T-helper 1 cell (primary cell): ENCODE data around the gene LSR.

Source experiments
- DNase-seq, 5 donors: peaks; one replicate each; pipeline ENCODE4 v3.0.0-alpha.2; 2012 to 2020
- total RNA-seq, 4 donors: gene quantifications; one replicate each; lab custom pipeline; 2026; lab: John Stamatoyannopoulos, UW

The LSR gene, protein sequence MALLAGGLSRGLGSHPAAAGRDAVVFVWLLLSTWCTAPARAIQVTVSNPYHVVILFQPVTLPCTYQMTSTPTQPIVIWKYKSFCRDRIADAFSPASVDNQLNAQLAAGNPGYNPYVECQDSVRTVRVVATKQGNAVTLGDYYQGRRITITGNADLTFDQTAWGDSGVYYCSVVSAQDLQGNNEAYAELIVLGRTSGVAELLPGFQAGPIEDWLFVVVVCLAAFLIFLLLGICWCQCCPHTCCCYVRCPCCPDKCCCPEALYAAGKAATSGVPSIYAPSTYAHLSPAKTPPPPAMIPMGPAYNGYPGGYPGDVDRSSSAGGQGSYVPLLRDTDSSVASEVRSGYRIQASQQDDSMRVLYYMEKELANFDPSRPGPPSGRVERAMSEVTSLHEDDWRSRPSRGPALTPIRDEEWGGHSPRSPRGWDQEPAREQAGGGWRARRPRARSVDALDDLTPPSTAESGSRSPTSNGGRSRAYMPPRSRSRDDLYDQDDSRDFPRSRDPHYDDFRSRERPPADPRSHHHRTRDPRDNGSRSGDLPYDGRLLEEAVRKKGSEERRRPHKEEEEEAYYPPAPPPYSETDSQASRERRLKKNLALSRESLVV
- 14.5 to 31.8 (median 27.9) reads per million in 4 donors for total RNA-seq

DNA sequence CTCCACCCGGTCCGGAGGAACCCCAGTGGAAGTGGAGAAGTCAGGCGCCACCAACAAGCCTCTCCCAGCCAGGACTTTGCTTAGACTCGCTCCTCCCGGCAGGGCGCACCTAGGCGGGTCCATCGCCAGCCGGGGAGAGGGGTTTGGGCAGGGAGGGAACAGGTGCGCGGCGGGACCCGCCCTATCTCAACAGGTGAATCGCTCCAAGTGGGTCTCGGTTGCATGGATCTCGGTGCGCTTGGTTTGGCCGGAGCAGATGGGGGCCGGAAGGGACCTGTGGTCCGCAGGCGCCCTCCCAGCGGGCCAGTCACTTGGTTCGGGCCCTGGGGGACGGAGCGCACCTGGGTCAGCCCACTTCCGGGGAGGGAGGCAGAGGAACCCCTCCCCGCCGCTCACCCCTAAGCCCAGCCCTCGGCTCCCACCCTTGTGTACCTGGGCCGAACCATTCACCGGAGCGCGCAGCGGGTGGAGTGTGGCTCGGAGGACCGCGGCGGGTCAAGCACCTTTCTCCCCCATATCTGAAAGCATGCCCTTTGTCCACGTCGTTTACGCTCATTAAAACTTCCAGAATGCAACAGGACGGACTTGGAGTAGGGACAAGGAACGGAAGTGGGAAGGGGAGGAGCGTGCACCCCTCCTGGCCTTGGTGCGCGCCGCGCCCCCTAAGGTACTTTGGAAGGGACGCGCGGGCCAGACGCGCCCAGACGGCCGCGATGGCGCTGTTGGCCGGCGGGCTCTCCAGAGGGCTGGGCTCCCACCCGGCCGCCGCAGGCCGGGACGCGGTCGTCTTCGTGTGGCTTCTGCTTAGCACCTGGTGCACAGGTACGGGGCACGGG is at the start of gene LSR:
Gene LSR, plus strand, starts transcription at position 693 of the 836 bp plus-strand sequence. Its CDS starts 21 bp downstream, at position 714.
- DNase-seq: peak; percentile 50 to 69 (median 66)

DNA sequence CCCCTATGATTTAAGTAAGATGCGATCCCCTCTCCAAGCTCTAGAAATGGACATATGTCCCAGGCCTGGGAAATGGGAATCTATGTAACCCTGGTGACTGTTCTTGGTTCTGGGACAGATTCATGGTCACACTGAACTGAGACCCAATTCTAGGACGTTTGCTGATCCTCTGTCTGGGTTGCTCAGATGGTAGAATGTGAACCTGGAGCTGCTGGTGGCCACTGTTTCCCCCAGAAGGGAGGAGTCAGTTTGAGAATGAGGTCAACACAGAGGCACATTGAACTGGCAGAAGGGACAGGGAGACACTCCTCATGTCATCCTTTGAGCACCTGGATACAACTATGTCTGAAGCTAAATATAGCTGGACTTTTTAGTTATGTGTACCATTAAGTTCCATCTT is 49.3 kb upstream of the LSR start:
- DNase-seq: no peak

DNA sequence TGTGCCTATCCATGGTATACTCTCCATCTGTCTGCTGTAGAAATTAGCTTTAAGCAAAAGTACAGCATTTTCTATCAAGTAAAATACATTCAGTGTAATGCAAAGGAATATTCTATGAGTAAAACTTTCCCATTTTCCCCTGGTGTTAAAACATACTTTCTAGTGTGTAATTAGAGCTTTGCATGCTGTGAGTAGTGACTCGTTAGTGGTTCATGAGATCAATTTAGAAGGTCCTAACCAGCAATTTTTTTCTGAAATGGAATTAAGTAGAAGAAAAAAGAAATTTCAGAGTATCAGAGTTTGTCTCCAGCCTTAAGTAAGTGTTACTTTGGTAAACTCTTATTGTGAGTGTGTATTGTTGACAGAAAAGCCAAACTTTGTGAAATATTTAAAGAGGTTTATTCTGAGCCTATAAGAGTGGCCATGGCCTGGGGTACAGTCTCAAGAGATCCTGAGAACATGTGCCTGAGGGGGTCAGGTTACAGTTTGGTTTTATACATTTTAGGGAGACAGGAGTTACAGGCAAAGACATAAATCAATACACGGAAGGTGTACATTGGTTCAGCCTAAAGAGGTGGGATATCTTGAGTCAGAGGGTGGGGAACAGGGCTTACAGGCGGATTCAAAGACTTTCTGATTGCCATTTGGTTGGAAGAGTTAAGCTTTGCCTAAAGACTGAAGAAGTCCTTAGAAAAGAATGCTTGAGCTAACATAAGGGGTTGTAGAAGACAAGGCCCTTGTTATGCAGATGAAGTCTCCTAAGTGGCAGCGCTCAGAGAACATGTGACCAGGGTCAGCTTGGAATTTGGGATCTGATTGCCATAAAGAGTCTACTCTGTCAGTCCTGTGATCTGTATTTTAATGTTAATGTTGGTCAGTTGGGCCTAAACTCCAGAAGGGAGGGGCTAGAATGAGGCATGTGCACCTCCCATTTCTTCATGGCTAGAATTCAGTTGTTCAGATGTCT is 45.8 kb upstream of the LSR start:
- DNase-seq: no peak

DNA sequence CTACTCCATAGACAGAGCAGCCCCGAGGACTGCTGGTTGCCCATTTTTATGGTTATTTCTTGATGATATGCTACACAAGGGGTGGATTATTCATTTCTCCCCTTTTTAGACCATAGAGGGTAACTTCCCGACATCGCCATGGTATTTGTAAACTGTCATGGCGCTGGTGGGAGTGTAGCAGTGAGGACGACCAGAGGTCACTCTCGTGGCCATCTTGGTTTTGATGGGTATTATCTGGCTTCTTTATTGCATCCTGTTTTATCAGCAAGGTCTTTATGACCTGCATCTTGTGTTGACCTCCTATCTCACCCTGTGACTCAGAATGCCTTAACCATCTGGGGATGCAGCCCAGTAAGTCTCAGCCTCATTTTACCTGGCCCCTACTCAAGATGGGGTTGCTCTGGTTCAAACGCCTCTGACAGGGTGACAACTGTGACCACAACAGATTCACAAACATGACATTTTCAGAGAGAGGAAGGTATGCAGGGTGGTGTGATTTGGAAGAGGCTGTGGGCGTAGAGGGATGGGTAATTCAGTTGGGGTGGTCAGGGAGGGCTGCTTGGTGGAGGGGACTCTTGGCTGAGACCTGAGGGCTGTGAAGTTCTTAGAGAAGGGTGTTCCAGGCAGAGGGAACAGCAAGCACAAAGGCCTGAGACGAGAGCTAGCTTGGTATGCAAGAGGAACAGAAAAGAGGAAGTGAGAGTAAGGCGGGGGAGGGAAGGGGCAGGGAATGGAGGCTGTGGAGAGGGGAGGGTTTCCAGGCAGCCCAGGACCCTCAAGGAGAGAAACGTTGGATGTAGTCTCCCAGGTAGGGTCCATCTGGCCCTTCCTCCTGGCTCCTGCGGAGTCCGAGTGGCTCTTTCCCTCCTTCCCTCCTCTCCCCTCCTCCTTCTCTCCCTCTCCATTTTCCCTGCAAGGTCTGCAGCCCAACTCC is 43.7 kb upstream of the LSR start:
- DNase-seq: peak in 1 of 5 donors; percentile 50

DNA sequence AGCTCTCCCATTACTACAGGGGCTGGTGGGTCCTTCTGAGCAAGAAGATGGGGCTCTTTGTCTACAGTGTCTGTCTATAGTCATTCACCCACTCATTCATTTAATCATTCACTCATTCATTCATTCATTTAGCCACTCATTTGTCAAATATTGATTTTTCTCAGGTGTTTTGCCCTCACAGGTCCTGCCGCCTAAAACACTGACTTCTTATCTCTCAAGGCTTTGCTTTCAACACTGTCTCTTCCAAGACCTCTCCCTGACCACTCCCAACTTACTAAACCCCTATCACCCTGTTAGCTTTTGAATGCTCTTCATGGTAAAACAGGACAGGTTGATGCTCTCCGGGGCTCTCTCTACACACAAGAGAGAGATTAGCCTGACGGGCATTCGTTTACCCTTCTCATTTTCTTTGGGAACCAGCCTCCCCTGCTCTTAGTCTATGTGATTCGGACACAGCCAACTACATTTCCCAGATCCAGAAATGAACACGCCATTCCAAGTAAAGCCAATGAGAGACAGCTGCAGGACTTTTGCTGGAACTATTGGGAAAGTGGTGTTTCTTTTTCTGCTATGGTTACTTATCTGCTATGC is 43.0 kb upstream of the LSR start:
- no peak for DNase-seq

DNA sequence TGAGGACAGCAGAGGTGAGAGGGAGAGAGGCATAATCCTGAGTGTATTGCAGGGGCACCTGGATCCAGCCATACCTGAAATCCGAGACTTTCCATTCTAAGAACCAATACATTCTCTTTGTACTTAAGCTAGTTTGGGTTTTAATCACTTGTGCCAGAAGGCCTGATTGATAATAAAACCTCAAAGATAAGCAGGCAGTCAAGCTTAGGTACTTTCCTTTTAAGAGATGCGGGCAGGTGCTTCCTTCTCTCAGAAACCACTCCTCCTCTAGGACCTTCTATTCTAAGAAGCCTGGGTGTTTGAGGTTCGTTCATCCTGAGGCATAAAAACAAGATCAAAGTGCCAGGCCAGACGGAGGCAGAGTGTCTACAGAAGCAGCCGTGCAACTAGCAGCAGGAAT is 42.4 kb upstream of the LSR start:
- peak; percentile 38 to 89 (median 64) for DNase-seq

DNA sequence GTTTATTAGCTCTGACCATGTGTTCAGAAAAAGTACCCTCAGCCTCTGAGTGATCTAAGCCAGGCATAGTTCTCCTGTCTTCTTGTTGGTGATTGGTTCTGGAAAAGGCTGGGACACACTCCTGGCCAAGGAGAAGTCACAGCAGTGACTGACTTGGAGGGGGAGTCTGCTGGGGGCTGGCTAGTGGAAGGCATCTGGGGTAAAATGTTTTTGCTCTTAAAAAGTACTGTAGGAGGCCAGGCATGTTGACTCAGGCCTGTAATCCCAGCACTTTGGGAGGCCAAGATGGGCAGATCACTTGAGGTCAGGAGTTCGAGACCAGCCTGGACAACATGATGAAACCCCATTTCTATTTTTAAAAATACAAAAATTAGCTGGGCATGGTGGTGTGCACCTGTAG is 41.9 kb upstream of the LSR start:
- no peak for DNase-seq

DNA sequence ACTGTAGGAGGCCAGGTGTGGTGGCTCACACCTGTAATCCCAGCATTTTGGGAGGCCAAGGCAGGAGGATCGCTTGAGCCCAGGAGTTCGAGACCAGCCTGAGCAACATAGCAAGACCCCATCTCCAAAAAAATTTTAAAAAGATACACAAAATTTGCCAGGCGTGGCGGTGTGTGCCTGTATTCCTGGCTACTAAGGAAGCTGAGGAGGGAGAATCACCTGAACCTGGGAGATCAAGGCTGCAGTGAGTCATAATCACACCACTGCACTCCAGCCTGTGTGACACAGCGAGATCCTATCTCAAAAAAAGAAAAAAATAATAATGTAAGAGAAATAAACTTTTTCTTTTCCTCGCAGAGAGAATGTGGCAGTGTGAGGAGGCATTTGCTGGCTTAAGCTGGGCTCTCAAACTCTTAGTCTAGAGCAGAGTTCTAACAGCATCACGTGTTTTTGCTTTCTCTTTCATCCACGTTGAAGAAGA is 41.4 kb upstream of the LSR start:
- DNase-seq: peak in 4 of 5 donors; percentile 43 to 48 (median 46)

DNA sequence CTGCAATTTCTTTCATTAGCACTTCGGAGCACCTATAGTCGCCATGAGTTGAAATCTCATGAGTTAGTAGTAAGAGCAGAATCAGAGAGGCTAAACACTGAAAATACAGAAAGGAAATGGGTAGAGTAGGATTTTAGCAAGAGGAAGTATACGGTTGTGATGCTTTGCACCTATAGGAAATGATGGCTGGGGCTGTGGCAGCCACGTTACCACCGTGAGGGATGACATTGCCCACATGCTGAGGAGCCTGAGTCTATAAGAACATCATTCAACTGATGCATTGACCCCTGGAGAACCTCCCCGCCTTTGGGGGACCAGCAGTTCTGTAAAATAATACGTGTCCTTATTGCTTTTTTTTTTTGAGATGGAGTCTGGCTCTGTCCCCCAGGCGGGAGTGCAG is 40.7 kb upstream of the LSR start:
- peak in 1 of 5 donors; percentile 43 for DNase-seq

DNA sequence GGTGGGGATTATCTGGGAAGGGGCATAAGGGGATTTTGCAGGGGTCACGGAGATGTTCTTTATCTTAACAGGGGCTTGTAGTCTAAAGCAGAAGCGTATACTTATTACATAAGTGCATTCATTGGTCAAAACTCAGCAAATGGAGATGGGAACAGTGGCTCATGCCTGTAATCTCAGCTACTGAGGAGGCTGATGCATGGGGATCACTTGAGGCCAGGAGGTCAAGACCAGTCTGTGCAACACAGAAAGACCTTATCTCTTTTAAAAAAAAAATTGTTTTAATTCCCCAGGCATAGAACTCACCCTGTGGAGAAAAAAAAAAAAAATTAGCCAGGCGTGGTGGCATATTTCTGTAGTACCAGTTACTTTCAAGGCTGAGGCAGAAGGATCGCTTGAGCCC is 39.2 kb upstream of the LSR start:
- DNase-seq: no peak

DNA sequence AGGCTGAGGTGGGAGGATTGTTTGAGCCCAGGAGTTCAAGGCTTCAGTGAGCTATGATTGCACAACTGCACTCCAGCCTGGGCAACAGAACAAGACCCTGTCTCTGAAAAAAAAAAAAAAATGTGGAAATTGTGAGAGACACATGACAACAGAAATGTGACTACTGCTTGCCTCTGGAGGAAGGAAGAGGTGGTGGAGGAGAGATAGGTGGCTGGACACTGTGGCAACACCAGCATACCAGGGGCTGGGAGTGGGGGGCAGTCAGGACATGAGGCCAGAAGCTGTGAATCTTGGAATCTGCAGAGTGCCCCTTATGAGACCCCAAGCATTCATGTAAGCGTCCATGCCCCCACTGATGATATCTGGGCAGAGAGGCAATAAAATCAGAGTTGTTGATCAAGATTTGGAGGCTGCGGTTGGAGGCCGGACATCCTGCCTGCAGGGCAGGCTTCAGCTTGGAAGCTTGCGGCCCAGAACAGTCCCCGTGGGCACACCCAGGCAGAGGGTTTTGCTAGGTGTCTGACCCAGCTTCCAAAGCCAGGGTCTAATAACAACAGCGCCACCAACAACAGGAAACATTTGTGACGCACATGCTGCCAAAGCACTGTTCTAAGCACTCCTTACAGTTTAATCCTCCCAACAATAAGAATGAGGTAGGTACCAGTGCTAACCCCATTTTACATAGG is 37.1 kb upstream of the LSR start:
- DNase-seq: peak; percentile 60 to 96 (median 80)

DNA sequence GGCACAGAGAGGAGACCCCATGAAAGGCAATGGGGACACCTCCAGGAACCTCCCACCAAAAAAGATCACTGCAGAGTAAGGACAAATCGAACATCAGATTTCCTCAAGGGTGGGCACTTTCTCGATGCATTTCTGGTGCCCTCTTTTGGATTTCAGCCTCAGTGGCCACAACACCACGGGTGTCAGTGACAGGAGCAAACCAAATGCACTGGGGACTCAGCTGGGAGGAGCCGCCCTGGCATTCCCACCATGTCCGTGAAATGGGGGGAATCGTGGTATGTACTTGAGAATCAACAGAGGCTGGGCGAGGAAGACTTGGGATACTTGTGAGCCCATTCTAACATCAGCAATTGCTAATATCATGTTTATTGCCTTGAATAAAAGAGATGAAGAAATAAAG is 36.6 kb upstream of the LSR start:
- DNase-seq: no peak

DNA sequence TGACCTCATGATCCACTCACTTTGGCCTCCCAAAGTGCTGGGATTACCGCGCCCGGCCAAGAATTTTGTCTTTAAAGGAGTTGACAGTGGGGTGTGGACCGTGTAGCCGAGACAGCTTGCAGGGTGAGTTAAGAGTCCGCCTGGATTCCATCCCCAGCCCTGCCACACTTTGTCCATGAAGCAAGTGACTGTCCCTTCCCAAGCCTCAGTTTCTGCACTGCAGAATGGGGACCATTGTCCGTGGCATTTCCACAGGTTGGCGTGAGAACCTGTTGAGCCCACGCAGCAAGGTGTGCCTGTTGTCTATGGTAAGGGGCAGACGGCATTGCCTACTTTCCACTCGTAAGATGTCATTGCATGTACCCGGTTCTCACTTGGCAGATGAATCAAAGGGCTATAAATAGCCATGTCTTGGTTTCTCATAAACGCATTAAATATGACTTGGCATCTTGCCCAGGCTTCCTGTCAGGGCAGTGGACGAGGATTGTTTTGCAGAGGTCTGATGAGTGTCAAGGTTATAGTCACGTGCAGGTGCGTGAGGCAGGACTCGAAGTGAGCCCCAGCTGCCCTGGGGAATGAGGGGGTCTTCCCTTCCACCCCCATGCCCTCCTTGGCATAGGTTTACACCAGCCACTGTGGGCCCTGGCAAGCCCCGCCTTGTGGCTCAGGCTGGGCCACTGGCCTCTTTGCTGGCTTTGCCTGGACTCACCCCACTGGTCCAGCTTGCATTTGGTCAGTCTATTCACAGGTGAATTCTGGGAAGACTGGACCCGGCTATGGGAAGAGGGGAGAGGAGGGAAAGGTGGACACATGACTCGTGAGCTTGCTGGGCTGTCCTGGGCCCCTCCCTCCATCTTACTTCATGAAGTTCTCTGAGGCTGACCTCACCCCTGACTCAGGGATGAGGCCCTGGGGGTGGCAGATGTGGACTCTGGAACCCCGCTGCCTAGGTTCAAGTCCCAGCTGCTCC is 34.9 kb upstream of the LSR start:
- DNase-seq: peak; percentile 34 to 95 (median 79)

DNA sequence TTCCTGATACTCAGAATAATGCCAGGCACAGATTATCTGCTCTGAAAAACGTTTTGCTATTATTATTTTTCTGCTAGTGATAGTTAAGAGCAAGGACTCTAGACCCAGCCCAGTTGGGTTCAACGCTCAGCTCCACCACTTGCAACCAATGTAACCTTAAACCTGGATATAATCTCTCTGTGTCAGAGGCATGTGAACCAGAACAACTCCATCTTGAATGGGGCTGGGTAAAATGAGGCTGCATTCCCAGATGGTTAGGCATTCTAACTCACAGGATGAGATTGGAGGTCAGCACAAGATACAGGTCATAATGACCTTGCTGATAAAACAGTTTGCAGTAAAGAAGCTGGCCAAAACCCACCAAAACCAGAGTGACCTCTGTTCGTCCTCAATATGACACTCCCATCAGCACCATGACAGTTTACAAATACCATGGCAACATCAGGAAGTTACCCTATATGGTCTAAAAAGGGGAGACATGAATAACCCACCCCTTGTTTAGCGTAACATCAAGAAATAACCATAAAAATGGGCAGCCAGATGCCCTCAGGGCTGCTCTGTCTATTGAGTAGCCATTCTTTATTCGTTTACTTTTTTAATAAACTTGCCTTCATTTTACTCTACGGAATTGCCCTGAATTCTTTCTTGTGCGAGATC is 33.9 kb upstream of the LSR start:
- DNase-seq: no peak

DNA sequence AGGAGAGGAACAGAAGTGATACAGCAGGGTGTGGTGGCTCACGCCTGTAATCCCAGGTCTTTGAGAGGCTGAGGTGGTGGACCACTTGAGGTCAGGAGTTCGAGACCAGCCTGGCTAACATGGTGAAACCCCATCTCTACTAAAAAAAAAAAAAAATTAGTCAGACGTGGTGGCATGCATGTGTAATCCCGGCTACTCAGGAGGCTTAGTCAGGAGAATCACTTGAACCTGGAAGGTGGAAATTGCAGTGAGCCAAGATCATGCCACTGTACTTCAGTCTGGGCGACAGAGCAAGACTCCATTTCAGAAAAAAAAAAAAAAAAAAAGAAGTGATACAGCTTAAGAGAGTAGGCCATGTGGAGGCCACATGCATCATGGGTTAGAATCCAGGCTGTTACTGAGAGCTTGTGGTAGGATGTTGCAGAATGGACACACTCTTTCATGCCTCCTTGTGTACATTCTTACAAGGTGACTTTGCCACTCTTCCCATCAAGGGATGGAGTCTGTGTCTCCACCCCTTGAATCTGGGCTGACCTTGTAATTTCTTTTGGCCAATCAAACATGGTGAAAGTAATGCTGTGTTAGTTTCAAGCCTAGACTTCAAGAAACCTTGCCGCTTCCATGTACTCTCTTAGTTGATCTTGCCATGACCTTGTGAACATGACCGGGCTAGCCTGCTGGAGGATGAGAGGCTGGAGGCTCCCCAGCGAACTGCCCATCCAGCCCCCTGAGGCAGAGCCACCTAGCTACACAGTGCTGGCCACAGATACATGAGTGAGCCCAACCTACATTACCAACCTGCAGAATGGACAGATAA is 32.6 kb upstream of the LSR start:
- no peak for DNase-seq

DNA sequence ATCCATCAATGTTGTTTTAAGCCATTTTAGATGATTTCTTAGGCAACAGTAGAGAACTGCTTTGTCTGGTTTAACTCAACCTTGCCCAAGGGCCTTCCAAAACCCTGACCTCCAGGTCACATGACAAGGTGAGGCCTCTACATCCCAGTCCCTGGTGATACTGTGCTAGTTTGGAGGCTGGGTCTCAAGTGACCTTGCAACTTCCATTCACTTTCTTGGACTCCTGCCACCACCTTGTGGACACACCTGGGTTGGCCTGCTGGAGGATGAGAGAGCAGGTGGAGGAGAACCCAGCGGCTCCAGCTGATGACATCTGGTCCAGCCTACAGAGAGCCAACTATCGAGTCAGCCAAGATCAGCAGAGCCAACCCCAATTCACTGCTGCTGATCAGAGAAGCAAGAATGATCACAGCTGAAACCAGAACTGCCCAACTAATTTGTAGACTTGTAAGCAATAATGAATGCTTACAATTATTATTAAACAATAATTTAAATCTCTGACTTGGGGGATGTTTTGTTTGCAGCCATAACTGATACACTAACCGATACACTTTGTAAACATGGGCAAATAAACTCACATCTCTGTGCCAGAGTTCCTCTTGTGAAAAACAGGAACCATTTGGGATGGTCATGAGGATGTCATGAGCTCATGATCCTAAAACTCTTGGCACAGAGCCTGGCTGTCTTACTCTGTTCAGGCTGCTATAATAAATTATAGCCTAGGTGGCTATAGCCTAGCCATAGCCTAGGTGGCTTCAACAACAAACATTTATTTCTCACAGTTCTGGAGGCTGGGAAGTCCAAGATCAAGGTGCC is 31.8 kb upstream of the LSR start:
- peak in 3 of 5 donors; percentile 19 to 74 (median 38) for DNase-seq
